Breast epithelium (tissue), 4 donors: ENCODE results near the gene NOTUM. TPM values are rescaled to one million over a fixed set of nuclear protein-coding genes. Genes with fewer than 3 reads are reported as not detected.

Experiments used
- DNase-seq, 2 donors: peaks; one replicate each; pipeline ENCODE4 v3.0.0-alpha.2; 2019; ENCODE audit warnings: low spot score in 2 of 2
- H3K27ac ChIP-seq, 2 donors: fragments of 200-600 bp; sonication (generic) in 1 of 2; one replicate each; pipeline ENCODE4 v1.5.1; 2016 to 2019; ENCODE audit warnings: mild to moderate bottlenecking in 1 of 2
- H3K27me3 ChIP-seq, 2 donors: fragments of 200-600 bp; sonication (generic) in 1 of 2; one replicate each; pipeline versions ENCODE4 v1.5.1 to v1.6.0; 2017 to 2019; ENCODE audit warnings: control low read depth in 1 of 2, mild to moderate bottlenecking in 1 of 2
- H3K36me3 ChIP-seq: fragments of 200-600 bp; one replicate; pipeline ENCODE4 v1.5.1; 2019
- H3K4me1 ChIP-seq, 2 donors: fragments of 200-600 bp; sonication (generic); one replicate each; pipeline ENCODE4 v1.5.1; 2016 to 2019; ENCODE audit warnings: control low read depth in 1 of 2
- H3K4me3 ChIP-seq, 3 donors: fragments of 200-600 bp; sonication (generic); 1 replicate in 2 of 3; 2 replicates in 1 of 3; pipeline ENCODE4 v1.5.1; 2016 to 2019; ENCODE audit warnings: mild to moderate bottlenecking in 3 of 3, moderate library complexity in 2 of 3
- H3K9me3 ChIP-seq, 2 donors: fragments of 200-600 bp; sonication (generic) in 1 of 2; one replicate each; pipeline ENCODE4 v1.5.1; 2016 to 2019; ENCODE audit warnings: control low read depth in 1 of 2
- CTCF ChIP-seq, 3 donors: fragments of 450-650 bp; IDR thresholded peaks; one replicate each; pipeline ENCODE4 v1.5.1; 2016 to 2017; ENCODE audit warnings: antibody characterized with exemption in 3 of 3, mild to moderate bottlenecking in 3 of 3, moderate library complexity in 3 of 3
- POLR2A ChIP-seq: fragments of 450-650 bp; IDR thresholded peaks from one replicate; pipeline ENCODE4 v1.6.1; 2016; ENCODE audit warnings: antibody characterized with exemption, mild to moderate bottlenecking, moderate library complexity
- POLR2AphosphoS5 ChIP-seq, 3 donors: sonication (generic); formaldehyde crosslinking; IDR thresholded peaks; one replicate each; pipeline ENCODE4 v1.6.1; 2017; ENCODE audit warnings: antibody characterized with exemption in 3 of 3
- intact Hi-C: fragments of 100-400 bp; cut with DNase I; formaldehyde crosslinking; loops from one replicate; pipeline ENCODE4 v1.15.1; 2023; ENCODE audit warnings: low total_unique reads
- total RNA-seq, 3 donors: library from RNA; depleted of rRNA; stranded (reverse); fragments of >200 nt; gene quantifications; one replicate each; pipeline ENCODE4 v1.1.0, GENCODE V29; 2016

Gene NOTUM
- total RNA-seq, 3 donors from 2014 or later = 0.29 TPM; not detected in 2

- Histone ChIP-seq H3K27ac (no peak overlapping the region), H3K27me3 (no peaks in the 10 kb centered on the region), H3K4me1 (peaks cover 0 to 2% of the 10 kb centered on the region in 2 donors), H3K4me3 (no peak overlapping the region), H3K9me3 (no peaks in the 10 kb centered on the region), H3K36me3 (no peaks in the 10 kb centered on the region)
- TF ChIP-seq CTCF (IDR thresholded peaks at IDR 0.05) (no peak), POLR2AphosphoS5 (IDR thresholded peaks at IDR 0.05) (no peak)
- intact Hi-C loops = loop anchor here (5.0 kb wide), 1 partner anchor 873 kb away; no protein-coding TSS in a partner anchor
- no peak for DNase-seq
Measured at GRCh38 chr17:81944858-81945257, 16.1 kb downstream of the NOTUM start.

GRCh38 chr17:81942167-81942553, 18.8 kb downstream of the NOTUM start:
- no peak overlapping the region for H3K4me3 ChIP-seq
- DNase-seq = no peak
- H3K27me3 ChIP-seq = no peaks in the 10 kb centered on the region
- intact Hi-C loops = no loop called here
- H3K4me1 ChIP-seq = peaks cover 0 to 5% of the 10 kb centered on the region in 2 donors
- H3K9me3 ChIP-seq = no peaks in the 10 kb centered on the region
- H3K27ac ChIP-seq = no peak overlapping the region
- TF ChIP-seq POLR2AphosphoS5 (IDR thresholded peaks at IDR 0.05) (no peak), POLR2A (no peak)
- H3K36me3 ChIP-seq = no peaks in the 10 kb centered on the region

- Histone ChIP-seq H3K4me3 (no peak overlapping the region), H3K4me1 (peaks cover 0 to 5% of the 10 kb centered on the region in 2 donors), H3K9me3 (no peaks in the 10 kb centered on the region), H3K36me3 (no peaks in the 10 kb centered on the region), H3K27me3 (no peaks in the 10 kb centered on the region), H3K27ac (no peak overlapping the region)
- DNase-seq = no peak
- intact Hi-C loops = no loop called here
- TF ChIP-seq POLR2AphosphoS5 (IDR thresholded peaks at IDR 0.05) (no peak), POLR2A (no peak), CTCF (IDR thresholded peaks at IDR 0.05) (no peak)
Measured at GRCh38 chr17:81941484-81942166, 19.4 kb downstream of the NOTUM start.

GRCh38 chr17:81940538-81941483, 20.2 kb downstream of the NOTUM start:
- DNase-seq = no peak
- Histone ChIP-seq H3K9me3 (no peaks in the 10 kb centered on the region), H3K4me3 (peak overlapping the region in 1 of 3 donors; percentile 25), H3K36me3 (no peaks in the 10 kb centered on the region), H3K27me3 (no peaks in the 10 kb centered on the region), H3K4me1 (peaks cover 0 to 5% of the 10 kb centered on the region in 2 donors), H3K27ac (peak overlapping the region; percentile 50 to 75)
- intact Hi-C loops = no loop called here
- TF ChIP-seq POLR2A = no peak
- no peak for TF ChIP-seq CTCF (IDR thresholded peaks at IDR 0.05)
- TF ChIP-seq POLR2AphosphoS5 (IDR thresholded peaks at IDR 0.05) = no peak

- intact Hi-C loops = no loop called here
- H3K4me1 ChIP-seq = peaks cover 0 to 5% of the 10 kb centered on the region in 2 donors
- no peak for DNase-seq
- peak overlapping the region in 2 of 3 donors; percentile 25 to 57 for H3K4me3 ChIP-seq
- no peaks in the 10 kb centered on the region for H3K9me3 ChIP-seq
- H3K36me3 ChIP-seq = no peaks in the 10 kb centered on the region
- TF ChIP-seq CTCF (IDR thresholded peaks at IDR 0.05) = no peak
- TF ChIP-seq POLR2A = no peak
- no peak for TF ChIP-seq POLR2AphosphoS5 (IDR thresholded peaks at IDR 0.05)
- H3K27me3 ChIP-seq = no peaks in the 10 kb centered on the region
- peak overlapping the region; percentile 50 to 75 for H3K27ac ChIP-seq
Measured at GRCh38 chr17:81939881-81940385, 21.1 kb downstream of the NOTUM start.
